DOHH2 (cell line): Measurements from ENCODE around the gene ELAPOR2.

ENCODE experiments used
- H3F3A ChIP-seq: fragments of 200-600 bp; sonication (generic), shearing (Covaris generic); 2 replicates; pipeline ENCODE4 v1.6.0; 2016; ENCODE audit warnings: antibody characterized with exemption, mild to moderate bottlenecking; ENCODE audit not compliant: control insufficient read depth, insufficient read depth
- H3K27ac ChIP-seq: fragments of 200-600 bp; sonication (generic); 2 replicates; pipeline ENCODE4 v1.5.1; 2014; ENCODE audit warnings: low read depth, mild to moderate bottlenecking, low read length, moderate library complexity
- H3K27me3 ChIP-seq: fragments of 200-600 bp; sonication (generic); 2 replicates; pipeline ENCODE4 v1.6.1; 2014; ENCODE audit warnings: mild to moderate bottlenecking, low read length, mixed read lengths; ENCODE audit not compliant: control insufficient read depth
- H3K36me3 ChIP-seq: fragments of 200-600 bp; sonication (generic); 2 replicates; pipeline ENCODE4 v1.6.1; 2014; ENCODE audit warnings: mild to moderate bottlenecking, low read length, moderate library complexity, mixed read lengths; ENCODE audit not compliant: control insufficient read depth
- H3K4me1 ChIP-seq: fragments of 200-600 bp; sonication (generic); 2 replicates; pipeline ENCODE4 v1.6.1; 2014; ENCODE audit warnings: mild to moderate bottlenecking, low read length, mixed read lengths; ENCODE audit not compliant: control insufficient read depth
- H3K4me2 ChIP-seq: fragments of 200-600 bp; sonication (generic); 2 replicates; pipeline ENCODE4 v1.6.0; 2014; ENCODE audit warnings: mild to moderate bottlenecking, low read length, moderate library complexity
- H3K4me3 ChIP-seq: fragments of 200-600 bp; sonication (generic); 2 replicates; pipeline ENCODE4 v1.5.1; 2014; ENCODE audit warnings: mild to moderate bottlenecking, low read length, mixed read lengths
- H3K79me2 ChIP-seq: fragments of 200-600 bp; sonication (generic); 2 replicates; pipeline ENCODE4 v1.6.1; 2014; ENCODE audit warnings: mild to moderate bottlenecking, low read length, mixed read lengths; ENCODE audit not compliant: control insufficient read depth
- H3K9me2 ChIP-seq: fragments of 200-600 bp; sonication (generic); replicated peaks from 2 replicates; pipeline ENCODE4 v1.6.1; 2014; ENCODE audit warnings: mild to moderate bottlenecking, low read length, mixed read lengths; ENCODE audit not compliant: control insufficient read depth
- H3K9me3 ChIP-seq: fragments of 200-600 bp; sonication (generic); 2 replicates; pipeline ENCODE4 v1.6.1; 2014; ENCODE audit warnings: antibody characterized with exemption, low read length, mixed read lengths; ENCODE audit not compliant: control insufficient read depth, insufficient read depth
- H4K20me1 ChIP-seq: fragments of 200-600 bp; sonication (generic); 2 replicates; pipeline ENCODE4 v1.6.0; 2014; ENCODE audit warnings: low read depth, mild to moderate bottlenecking, antibody characterized with exemption, low read length, moderate library complexity; ENCODE audit not compliant: control insufficient read depth, insufficient read depth
- EZH2phosphoT487 ChIP-seq: fragments of 200-600 bp; sonication (generic); IDR thresholded peaks from 2 replicates; pipeline ENCODE4 v1.6.1; 2017; ENCODE audit warnings: borderline replicate concordance, mild to moderate bottlenecking, antibody characterized with exemption, low read length, moderate library complexity, mixed read lengths
- TF ChIP-seq, protein P1 (sequence below): fragments of 200-600 bp; sonication (generic); IDR thresholded peaks from one replicate; pipeline ENCODE4 v1.5.1; 2014; ENCODE audit warnings: antibody characterized with exemption, mild to moderate bottlenecking, low read depth, low read length; ENCODE audit not compliant: poor library complexity, severe bottlenecking

Gene ELAPOR2, protein sequence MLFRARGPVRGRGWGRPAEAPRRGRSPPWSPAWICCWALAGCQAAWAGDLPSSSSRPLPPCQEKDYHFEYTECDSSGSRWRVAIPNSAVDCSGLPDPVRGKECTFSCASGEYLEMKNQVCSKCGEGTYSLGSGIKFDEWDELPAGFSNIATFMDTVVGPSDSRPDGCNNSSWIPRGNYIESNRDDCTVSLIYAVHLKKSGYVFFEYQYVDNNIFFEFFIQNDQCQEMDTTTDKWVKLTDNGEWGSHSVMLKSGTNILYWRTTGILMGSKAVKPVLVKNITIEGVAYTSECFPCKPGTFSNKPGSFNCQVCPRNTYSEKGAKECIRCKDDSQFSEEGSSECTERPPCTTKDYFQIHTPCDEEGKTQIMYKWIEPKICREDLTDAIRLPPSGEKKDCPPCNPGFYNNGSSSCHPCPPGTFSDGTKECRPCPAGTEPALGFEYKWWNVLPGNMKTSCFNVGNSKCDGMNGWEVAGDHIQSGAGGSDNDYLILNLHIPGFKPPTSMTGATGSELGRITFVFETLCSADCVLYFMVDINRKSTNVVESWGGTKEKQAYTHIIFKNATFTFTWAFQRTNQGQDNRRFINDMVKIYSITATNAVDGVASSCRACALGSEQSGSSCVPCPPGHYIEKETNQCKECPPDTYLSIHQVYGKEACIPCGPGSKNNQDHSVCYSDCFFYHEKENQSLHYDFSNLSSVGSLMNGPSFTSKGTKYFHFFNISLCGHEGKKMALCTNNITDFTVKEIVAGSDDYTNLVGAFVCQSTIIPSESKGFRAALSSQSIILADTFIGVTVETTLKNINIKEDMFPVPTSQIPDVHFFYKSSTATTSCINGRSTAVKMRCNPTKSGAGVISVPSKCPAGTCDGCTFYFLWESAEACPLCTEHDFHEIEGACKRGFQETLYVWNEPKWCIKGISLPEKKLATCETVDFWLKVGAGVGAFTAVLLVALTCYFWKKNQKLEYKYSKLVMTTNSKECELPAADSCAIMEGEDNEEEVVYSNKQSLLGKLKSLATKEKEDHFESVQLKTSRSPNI

DNA sequence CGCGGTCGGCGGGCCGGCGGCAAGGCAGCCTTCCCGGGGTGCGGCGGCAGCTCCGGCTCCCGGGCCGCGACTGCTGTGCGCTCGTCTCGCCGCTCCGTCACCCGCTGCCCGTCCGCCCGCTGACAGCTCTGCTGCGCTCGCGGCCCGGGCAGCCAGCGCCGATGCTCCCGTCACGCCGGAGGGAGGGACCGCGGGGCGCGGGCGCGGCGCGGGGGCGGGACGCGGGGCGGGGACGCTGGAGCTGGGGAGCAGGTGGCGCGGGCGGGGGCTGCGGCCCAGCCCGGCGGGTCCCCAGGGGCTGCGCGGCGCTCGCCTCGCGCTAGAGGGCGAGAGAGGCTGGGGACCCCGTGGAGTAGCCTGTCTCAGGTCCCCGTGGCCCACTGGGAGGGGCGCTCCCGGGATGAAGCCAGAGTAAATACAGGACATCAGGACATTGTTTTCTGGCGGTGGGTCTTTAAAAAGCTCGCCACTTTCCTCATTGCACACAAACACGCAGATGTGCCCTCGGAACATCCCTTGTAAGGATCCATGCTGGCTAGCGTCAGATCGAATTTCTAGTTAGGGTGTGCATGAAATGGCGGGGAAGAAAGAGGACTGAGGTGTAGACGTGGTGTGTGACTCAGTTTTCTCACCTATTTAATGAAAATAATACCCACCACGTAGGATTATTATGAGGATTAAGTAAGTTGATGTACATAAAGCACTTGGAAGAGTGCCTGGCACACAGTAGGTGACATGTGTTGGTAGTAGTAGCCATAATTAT lies at the start of gene ELAPOR2:
Gene ELAPOR2, minus strand, starts transcription at position 130 of the 763 bp plus-strand sequence. CDS start 141 bp downstream, outside the sequence.
- TF ChIP-seq EZH2phosphoT487: no peak
- TF ChIP-seq, protein P1, sequence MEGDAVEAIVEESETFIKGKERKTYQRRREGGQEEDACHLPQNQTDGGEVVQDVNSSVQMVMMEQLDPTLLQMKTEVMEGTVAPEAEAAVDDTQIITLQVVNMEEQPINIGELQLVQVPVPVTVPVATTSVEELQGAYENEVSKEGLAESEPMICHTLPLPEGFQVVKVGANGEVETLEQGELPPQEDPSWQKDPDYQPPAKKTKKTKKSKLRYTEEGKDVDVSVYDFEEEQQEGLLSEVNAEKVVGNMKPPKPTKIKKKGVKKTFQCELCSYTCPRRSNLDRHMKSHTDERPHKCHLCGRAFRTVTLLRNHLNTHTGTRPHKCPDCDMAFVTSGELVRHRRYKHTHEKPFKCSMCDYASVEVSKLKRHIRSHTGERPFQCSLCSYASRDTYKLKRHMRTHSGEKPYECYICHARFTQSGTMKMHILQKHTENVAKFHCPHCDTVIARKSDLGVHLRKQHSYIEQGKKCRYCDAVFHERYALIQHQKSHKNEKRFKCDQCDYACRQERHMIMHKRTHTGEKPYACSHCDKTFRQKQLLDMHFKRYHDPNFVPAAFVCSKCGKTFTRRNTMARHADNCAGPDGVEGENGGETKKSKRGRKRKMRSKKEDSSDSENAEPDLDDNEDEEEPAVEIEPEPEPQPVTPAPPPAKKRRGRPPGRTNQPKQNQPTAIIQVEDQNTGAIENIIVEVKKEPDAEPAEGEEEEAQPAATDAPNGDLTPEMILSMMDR: peak; percentile 82
- no peaks in the 10 kb centered on the region; the same call in 1 of the 2 replicates for H4K20me1 ChIP-seq

DNA sequence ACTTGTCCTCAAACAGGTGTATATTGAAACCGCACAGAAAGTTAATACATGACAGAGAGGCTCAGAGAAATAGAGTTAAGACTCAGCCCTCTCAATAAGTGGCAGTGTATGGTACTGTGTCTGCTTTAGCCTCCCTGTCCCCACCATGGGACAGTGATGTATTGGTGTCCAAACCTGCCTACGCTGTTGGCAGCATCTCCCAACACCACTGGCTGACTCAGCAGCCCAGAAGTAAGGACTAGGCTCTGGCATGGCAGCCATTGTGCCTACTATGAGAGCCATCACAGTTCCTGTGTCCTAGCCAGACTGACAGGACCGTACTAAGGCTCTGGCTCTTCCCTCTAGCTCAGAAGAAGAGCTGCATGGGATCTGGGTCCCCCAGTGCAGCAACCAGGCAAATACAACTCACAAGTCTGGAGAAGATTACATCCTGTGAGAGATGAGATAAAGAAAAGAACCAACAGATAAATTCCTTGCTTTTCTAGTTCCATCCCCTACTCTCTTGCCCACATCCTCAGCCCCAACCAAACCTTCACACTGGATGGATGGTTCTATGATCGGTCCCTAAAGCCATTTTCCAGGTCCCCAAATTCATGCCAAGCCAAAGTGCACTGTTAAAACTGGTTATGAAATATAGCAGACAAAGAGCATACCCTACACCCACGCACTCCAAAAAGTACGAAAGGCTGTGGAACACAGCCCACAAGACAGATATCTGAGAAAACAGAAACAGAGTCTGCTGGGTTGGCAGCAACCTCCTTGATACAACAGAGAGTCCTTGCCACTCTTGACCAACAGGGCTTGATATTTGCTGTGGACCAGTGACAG lies 48.7 kb upstream of the ELAPOR2 start:
- no peaks in the 10 kb centered on the region for H3K9me3 ChIP-seq
- no peaks in the 10 kb centered on the region for H4K20me1 ChIP-seq
- H3K4me3 ChIP-seq: no peak overlapping the region
- H3F3A ChIP-seq: no peaks in the 10 kb centered on the region
- H3K4me2 ChIP-seq: no peak overlapping the region
- no peaks in the 10 kb centered on the region for H3K9me2 ChIP-seq
- no peak overlapping the region for H3K27ac ChIP-seq
- no peaks in the 10 kb centered on the region for H3K36me3 ChIP-seq
- no peaks in the 10 kb centered on the region for H3K4me1 ChIP-seq
- no peaks in the 10 kb centered on the region for H3K79me2 ChIP-seq
- TF ChIP-seq, protein P1: no peak
- no peak for TF ChIP-seq EZH2phosphoT487
- no peaks in the 10 kb centered on the region for H3K27me3 ChIP-seq

More for the DNA sequence above, at the start of gene ELAPOR2:
- no peaks in the 10 kb centered on the region for H3K36me3 ChIP-seq
- peak within 1 kb of the TSS; percentile 85 for H3K4me3 ChIP-seq
- H3K9me2 ChIP-seq: no peaks in the 10 kb centered on the region; the same call in 1 of the 2 replicates
- peak within 1 kb of the TSS; percentile 84 for H3K4me2 ChIP-seq
- H3K4me1 ChIP-seq: peaks cover 38% of the 10 kb centered on the region
- H3F3A ChIP-seq: peaks cover 10% of the 10 kb centered on the region
- H3K27ac ChIP-seq: peak within 1 kb of the TSS; percentile 34
- H3K9me3 ChIP-seq: no peaks in the 10 kb centered on the region
- H3K79me2 ChIP-seq: peaks cover 23% of the 10 kb centered on the region
- no peaks in the 10 kb centered on the region for H3K27me3 ChIP-seq
